Tibial nerve (tissue), 4 donors: ENCODE results near the gene C10orf62. TPM values are rescaled to one million over a fixed set of nuclear protein-coding genes. Genes with fewer than 3 reads are reported as not detected.
"Not testable (repeated sequence)": the region's sequence is repeated elsewhere in the genome, so short reads cannot be mapped to it uniquely, and the experiment has no call there.

Experiments used
- DNase-seq, 2 donors: peaks; one replicate each; pipeline ENCODE4 v3.0.0-alpha.2; 2019; ENCODE audit warnings: low spot score in 2 of 2
- H3K27ac ChIP-seq, 4 donors: fragments of 200-600 bp; sonication (generic) in 3 of 4; one replicate each; pipeline ENCODE4 v1.5.1; 2017 to 2019; ENCODE audit warnings: mild to moderate bottlenecking in 1 of 4
- H3K27me3 ChIP-seq, 2 donors: fragments of 200-600 bp; sonication (generic) in 1 of 2; one replicate each; pipeline versions ENCODE4 v1.5.1 to v1.6.0; 2017 to 2019
- H3K36me3 ChIP-seq, 3 donors: fragments of 200-600 bp; sonication (generic); one replicate each; pipeline ENCODE4 v1.5.1; 2018 to 2019
- H3K4me1 ChIP-seq, 4 donors: fragments of 200-600 bp; sonication (generic) in 3 of 4; one replicate each; pipeline ENCODE4 v1.5.1; 2017 to 2019
- H3K4me3 ChIP-seq, 4 donors: fragments of 200-600 bp; sonication (generic) in 3 of 4; one replicate each; pipeline ENCODE4 v1.5.1; 2017 to 2019; ENCODE audit warnings: mild to moderate bottlenecking in 1 of 4, moderate library complexity in 1 of 4
- H3K9me3 ChIP-seq, 4 donors: fragments of 200-600 bp; sonication (generic) in 3 of 4; one replicate each; pipeline ENCODE4 v1.5.1; 2017 to 2019
- EP300 ChIP-seq, 2 donors: sonication (generic); formaldehyde crosslinking; IDR thresholded peaks; one replicate each; pipeline ENCODE4 v1.6.1; 2017; ENCODE audit warnings: antibody characterized with exemption in 2 of 2, mild to moderate bottlenecking in 1 of 2
- POLR2A ChIP-seq, 2 donors: fragments of 450-650 bp; IDR thresholded peaks; one replicate each; pipeline ENCODE4 v1.6.1; 2017; ENCODE audit warnings: antibody characterized with exemption in 2 of 2, mild to moderate bottlenecking in 2 of 2, moderate library complexity in 2 of 2
- WGBS, 2 donors: methylation state at CpG; one replicate each; pipeline ENCODE4 v1.1.5; 2018; 5-methylcytosine and 5-hydroxymethylcytosine counted together
- total RNA-seq, 4 donors: library from RNA; depleted of rRNA; stranded (reverse); fragments of >200 nt; gene quantifications; one replicate each; pipeline ENCODE4 v1.1.0, GENCODE V29; 2016
- TF ChIP-seq, protein P1 (sequence below), 5 experiments: fragments of 200-600 bp in 3 of 5; fragments of 450-650 bp in 2 of 5; sonication (generic) in 3 of 5; IDR thresholded peaks; one replicate each; pipeline ENCODE4 v1.5.1; 2016 to 2019; ENCODE audit warnings: antibody characterized with exemption in 5 of 5, mild to moderate bottlenecking in 3 of 5, moderate library complexity in 2 of 5

The C10orf62 gene
- total RNA-seq, 4 donors from 2014 or later = 1.1 to 1.7 (median 1.2) TPM

DNA sequence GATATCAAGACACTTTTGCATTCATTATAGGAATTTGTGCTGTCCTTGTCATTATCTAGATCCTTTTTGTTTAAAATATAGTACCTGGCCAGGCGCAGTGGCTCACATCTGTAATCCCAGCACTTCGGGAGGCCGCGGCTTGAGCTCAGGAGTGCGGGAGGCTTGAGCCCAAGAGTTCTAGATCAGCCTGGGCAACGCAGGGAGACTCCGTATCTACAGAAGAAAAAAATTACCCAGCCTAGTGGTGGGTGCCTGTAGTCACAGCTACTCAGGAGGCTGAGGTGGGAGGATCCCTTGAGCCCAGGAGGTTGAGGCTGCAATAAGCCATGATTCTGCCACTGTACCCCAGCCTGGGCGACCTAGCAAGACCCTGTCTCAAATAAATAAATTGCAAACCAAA is 44.4 kb downstream of the C10orf62 start:
- Histone ChIP-seq H3K4me3 (peak overlapping the region; percentile 62 to 91 (median 71)), H3K36me3 (no peaks in the 10 kb centered on the region), H3K4me1 (peaks cover 0 to 18% (median 3%) of the 10 kb centered on the region in 4 donors), H3K27me3 (no peaks in the 10 kb centered on the region), H3K9me3 (no peaks in the 10 kb centered on the region), H3K27ac (peak overlapping the region; percentile 19 to 85 (median 37))
- WGBS, 2 donors = 87% methylated on average over 8 of the region's 8 CpGs
- no peak for DNase-seq
- no peak for TF ChIP-seq POLR2A (IDR thresholded peaks at IDR 0.05)
- no peak for TF ChIP-seq EP300 (IDR thresholded peaks at IDR 0.05)
- TF ChIP-seq, protein P1, sequence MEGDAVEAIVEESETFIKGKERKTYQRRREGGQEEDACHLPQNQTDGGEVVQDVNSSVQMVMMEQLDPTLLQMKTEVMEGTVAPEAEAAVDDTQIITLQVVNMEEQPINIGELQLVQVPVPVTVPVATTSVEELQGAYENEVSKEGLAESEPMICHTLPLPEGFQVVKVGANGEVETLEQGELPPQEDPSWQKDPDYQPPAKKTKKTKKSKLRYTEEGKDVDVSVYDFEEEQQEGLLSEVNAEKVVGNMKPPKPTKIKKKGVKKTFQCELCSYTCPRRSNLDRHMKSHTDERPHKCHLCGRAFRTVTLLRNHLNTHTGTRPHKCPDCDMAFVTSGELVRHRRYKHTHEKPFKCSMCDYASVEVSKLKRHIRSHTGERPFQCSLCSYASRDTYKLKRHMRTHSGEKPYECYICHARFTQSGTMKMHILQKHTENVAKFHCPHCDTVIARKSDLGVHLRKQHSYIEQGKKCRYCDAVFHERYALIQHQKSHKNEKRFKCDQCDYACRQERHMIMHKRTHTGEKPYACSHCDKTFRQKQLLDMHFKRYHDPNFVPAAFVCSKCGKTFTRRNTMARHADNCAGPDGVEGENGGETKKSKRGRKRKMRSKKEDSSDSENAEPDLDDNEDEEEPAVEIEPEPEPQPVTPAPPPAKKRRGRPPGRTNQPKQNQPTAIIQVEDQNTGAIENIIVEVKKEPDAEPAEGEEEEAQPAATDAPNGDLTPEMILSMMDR (IDR thresholded peaks at IDR 0.05) = peak in 1 of 5 experiments; percentile 31

DNA sequence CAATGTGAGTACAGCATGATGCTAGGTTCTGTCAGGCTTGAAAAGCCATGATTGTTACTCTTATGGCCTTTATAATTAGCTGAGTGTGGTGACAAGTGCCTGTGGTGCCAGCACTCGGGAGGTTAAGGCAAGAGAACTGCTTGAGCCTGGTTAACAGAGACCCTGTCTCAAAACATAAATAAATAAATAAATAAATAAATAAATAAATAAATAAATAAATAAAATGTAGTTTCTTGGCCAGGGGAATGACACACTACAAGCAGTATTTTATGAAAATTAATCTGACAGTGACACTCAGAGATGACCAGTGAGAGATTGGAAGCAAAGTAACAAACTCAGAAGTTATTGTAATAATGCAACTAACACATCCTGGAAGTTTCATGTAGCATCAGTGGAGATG is 46.1 kb downstream of the C10orf62 start:
- Histone ChIP-seq H3K9me3 (no peaks in the 10 kb centered on the region), H3K27me3 (no peaks in the 10 kb centered on the region), H3K4me1 (peaks cover 0 to 18% (median 3%) of the 10 kb centered on the region in 4 donors), H3K36me3 (no peaks in the 10 kb centered on the region), H3K27ac (no peak overlapping the region), H3K4me3 (no peak overlapping the region)
- no peak for DNase-seq
- WGBS, 2 donors = 91 to 96% methylated on average over 1 of the region's 1 CpG
- TF ChIP-seq EP300 (IDR thresholded peaks at IDR 0.05) (no peak), POLR2A (IDR thresholded peaks at IDR 0.05) (no peak)
- TF ChIP-seq, protein P1 (IDR thresholded peaks at IDR 0.05) = no peak

- not testable (repeated sequence) for DNase-seq
Measured at GRCh38 chr10:97639090-97639489, 49.6 kb downstream of the C10orf62 start.

GRCh38 chr10:97640174-97640867 is 50.8 kb downstream of the C10orf62 start, which contains the start of gene PI4K2A:
PI4K2A (plus strand) TSS chr10:97640671; CDS start chr10:97640743, 72 bp downstream.
- peaks cover 0 to 17% (median 0%) of the 10 kb centered on the region in 3 donors for H3K36me3 ChIP-seq
- WGBS, 2 donors = 5% methylated on average over 24 to 26 of the region's 54 CpGs
- TF ChIP-seq EP300 (IDR thresholded peaks at IDR 0.05) (peak; percentile 81 to 94), POLR2A (IDR thresholded peaks at IDR 0.05) (peak; percentile 88 to 90)
- TF ChIP-seq, protein P1 (IDR thresholded peaks at IDR 0.05) = peak in 2 of 5 experiments; percentile 15 to 35
- peak; percentile 98 for DNase-seq
- H3K27ac ChIP-seq = peak within 1 kb of the TSS; percentile 71 to 92 (median 90)
- no peaks in the 10 kb centered on the region for H3K27me3 ChIP-seq
- H3K4me3 ChIP-seq = peak within 1 kb of the TSS; percentile 69 to 92 (median 90)
- H3K4me1 ChIP-seq = peaks cover 6 to 29% (median 16%) of the 10 kb centered on the region in 4 donors
- no peaks in the 10 kb centered on the region for H3K9me3 ChIP-seq

More at GRCh38 chr10:97639090-97639489, 49.6 kb downstream of the C10orf62 start:
- not testable (repeated sequence) for H3K36me3 ChIP-seq, H3K4me3 ChIP-seq, H3K27me3 ChIP-seq, H3K9me3 ChIP-seq
- H3K27ac ChIP-seq = peak overlapping the region in 1 of 4 donors; percentile 92
- H3K4me1 ChIP-seq = peaks cover 6 to 29% (median 16%) of the 10 kb centered on the region in 4 donors
- WGBS, 2 donors = 87 to 93% methylated on average over 3 of the region's 3 CpGs

Other genes with a start within 250 kb of the C10orf62 start
- 10 to 100 TPM; 14.7 to 50.7 (median 24.4) TPM for gene RRP12, start 188.4 kb upstream of the C10orf62 start, total RNA-seq
- gene PGAM1, start 163.5 kb upstream of the C10orf62 start, total RNA-seq = 100 to 1,000 TPM; 142 to 166 (median 155) TPM
- 10 to 100 TPM; 21.6 to 40.8 (median 33.4) TPM for gene EXOSC1, start 143.7 kb upstream of the C10orf62 start, total RNA-seq
- gene ZDHHC16, start 143.5 kb upstream of the C10orf62 start, total RNA-seq = 10 to 100 TPM; 26.4 to 50.4 (median 36.0) TPM
- gene MMS19, start 91.3 kb upstream of the C10orf62 start, total RNA-seq = 10 to 100 TPM; 80.4 to 90.2 (median 88.4) TPM
- 10 to 100 TPM in 3 of 4 donors, 1 to 10 TPM in 1; 9.4 to 17.1 (median 16.5) TPM for gene UBTD1, start 90.8 kb upstream of the C10orf62 start, total RNA-seq
- gene ANKRD2, start 16.9 kb upstream of the C10orf62 start, total RNA-seq = 1 to 10 TPM in 1 of 4 donors, under 1 TPM in 1, not detected in 2; 0.22 to 1.0 TPM
- 10 to 100 TPM in 3 of 4 donors, 1 to 10 TPM in 1; 3.6 to 31.6 (median 25.3) TPM for gene HOGA1, start 5.3 kb upstream of the C10orf62 start, total RNA-seq
- 1 to 10 TPM; 3.7 to 8.2 (median 7.1) TPM for gene MORN4, start 43.8 kb downstream of the C10orf62 start, total RNA-seq
- gene PI4K2A, start 51.0 kb downstream of the C10orf62 start, total RNA-seq = 10 to 100 TPM; 17.0 to 29.1 (median 21.0) TPM
- gene AVPI1, start 97.5 kb downstream of the C10orf62 start, total RNA-seq = 100 to 1,000 TPM; 113 to 253 (median 170) TPM
- gene MARVELD1, start 124.0 kb downstream of the C10orf62 start, total RNA-seq = 10 to 100 TPM; 28.0 to 45.3 (median 42.2) TPM
- gene ZFYVE27, start 147.4 kb downstream of the C10orf62 start, total RNA-seq = 10 to 100 TPM; 33.4 to 46.8 (median 42.7) TPM
- gene SFRP5, start 182.3 kb downstream of the C10orf62 start, total RNA-seq = 100 to 1,000 TPM; 183 to 530 (median 479) TPM